Fibroblast of the aortic adventitia (primary cell): ENCODE measurements around the gene VSTM4. TPM values are rescaled to one million over a fixed set of nuclear protein-coding genes. Genes with fewer than 3 reads are reported as not detected.

Experiments used
- DNase-seq: peaks from one replicate; pipeline ENCODE4 v3.0.0-alpha.2; 2010; ENCODE audit warnings: low read depth
- H3K4me3 ChIP-seq: 2 replicates; pipeline ENCODE4 v1.5.1; 2011; ENCODE audit warnings: low read depth, mild to moderate bottlenecking, control low read depth, low read length, moderate library complexity
- CTCF ChIP-seq: IDR thresholded peaks from 2 replicates; pipeline ENCODE4 v1.5.1; 2011; ENCODE audit warnings: mild to moderate bottlenecking, low read length, control low read depth, inconsistent platforms; ENCODE audit not compliant: insufficient read depth
- total RNA-seq: library from RNA; depleted of rRNA; stranded (reverse); fragments of >200 nt; gene quantifications from 2 replicates; pipeline ENCODE4 v1.2.3, GENCODE V29; 2012; ENCODE audit warnings: low replicate concordance

Gene VSTM4
- total RNA-seq, 1 donor: 6.5 TPM

- TF ChIP-seq CTCF: no peak
- H3K4me3 ChIP-seq: no peak overlapping the region
- no peak for DNase-seq
Measured at GRCh38 chr10:49107111-49107886, 8.0 kb downstream of the VSTM4 start.

- H3K4me3 ChIP-seq: no peak overlapping the region
- no peak for TF ChIP-seq CTCF
- DNase-seq: peak; percentile 55
Measured at GRCh38 chr10:49106451-49106850, 8.9 kb downstream of the VSTM4 start.

GRCh38 chr10:49105076-49105475 lies 10.2 kb downstream of the VSTM4 start:
- no peak for TF ChIP-seq CTCF
- DNase-seq: no peak
- no peak overlapping the region for H3K4me3 ChIP-seq

GRCh38 chr10:49104323-49104722 lies 11.0 kb downstream of the VSTM4 start:
- no peak for TF ChIP-seq CTCF
- DNase-seq: no peak
- H3K4me3 ChIP-seq: no peak overlapping the region

GRCh38 chr10:49103761-49104160 lies 11.6 kb downstream of the VSTM4 start:
- H3K4me3 ChIP-seq: no peak overlapping the region
- no peak for DNase-seq
- TF ChIP-seq CTCF: no peak

- no peak for DNase-seq
- no peak overlapping the region for H3K4me3 ChIP-seq
- TF ChIP-seq CTCF: no peak
Measured at GRCh38 chr10:49099046-49099445, 16.3 kb downstream of the VSTM4 start.
